NOMO-1 (cell line): ENCODE measurements around the gene KCNJ6.
"Not testable (repeated sequence)": the region's sequence is repeated elsewhere in the genome, so short reads cannot be mapped to it uniquely, and the experiment has no call there.

Experiments
- DNase-seq, 2 experiments: peaks; one replicate each; lab custom pipeline; 2025; ENCODE audit not compliant: unreplicated experiment in 2 of 2; lab: John Stamatoyannopoulos, UW

The KCNJ6 gene, protein sequence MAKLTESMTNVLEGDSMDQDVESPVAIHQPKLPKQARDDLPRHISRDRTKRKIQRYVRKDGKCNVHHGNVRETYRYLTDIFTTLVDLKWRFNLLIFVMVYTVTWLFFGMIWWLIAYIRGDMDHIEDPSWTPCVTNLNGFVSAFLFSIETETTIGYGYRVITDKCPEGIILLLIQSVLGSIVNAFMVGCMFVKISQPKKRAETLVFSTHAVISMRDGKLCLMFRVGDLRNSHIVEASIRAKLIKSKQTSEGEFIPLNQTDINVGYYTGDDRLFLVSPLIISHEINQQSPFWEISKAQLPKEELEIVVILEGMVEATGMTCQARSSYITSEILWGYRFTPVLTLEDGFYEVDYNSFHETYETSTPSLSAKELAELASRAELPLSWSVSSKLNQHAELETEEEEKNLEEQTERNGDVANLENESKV

DNA sequence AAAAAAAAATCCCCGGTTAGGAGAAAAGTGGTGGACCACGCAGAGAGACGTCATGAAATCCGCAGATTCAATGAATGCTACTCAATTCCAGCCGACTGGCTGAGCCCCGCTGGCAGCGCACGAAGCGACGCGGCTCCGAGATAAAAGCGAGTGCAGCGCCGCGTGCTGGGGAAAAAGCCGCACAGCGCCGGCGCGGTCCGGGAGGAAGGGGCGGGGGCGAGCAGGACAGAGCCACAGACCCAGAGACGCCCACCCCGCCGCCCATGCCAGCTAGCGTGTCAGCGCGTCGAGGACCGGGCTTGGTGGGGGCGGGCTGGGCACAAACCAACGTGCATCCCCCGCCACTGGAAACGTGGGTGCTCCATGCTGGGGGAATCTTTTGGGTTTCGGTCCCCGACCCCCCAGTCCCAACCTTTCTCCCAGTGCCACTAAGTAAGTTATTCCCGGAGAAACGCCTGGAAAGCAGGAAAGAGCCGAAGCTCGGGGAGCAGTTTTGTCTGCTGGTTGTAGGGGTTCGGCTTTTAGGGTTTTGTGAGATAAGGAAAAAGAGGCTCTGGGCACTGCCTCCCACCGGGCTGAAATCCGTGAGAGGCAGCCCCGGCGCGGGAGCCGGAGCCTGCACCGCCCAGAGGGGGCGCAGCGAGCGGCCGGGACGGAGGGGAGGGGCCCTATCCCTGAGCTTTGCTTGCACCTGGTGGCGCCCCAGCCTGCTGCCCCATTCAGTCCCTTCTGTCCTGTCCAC lies at the start of gene KCNJ6:
Gene KCNJ6, minus strand, starts transcription at position 148 of the 742 bp plus-strand sequence. CDS start 75,775 bp downstream, outside the sequence.
- peak; percentile 36 to 40 for DNase-seq

DNA sequence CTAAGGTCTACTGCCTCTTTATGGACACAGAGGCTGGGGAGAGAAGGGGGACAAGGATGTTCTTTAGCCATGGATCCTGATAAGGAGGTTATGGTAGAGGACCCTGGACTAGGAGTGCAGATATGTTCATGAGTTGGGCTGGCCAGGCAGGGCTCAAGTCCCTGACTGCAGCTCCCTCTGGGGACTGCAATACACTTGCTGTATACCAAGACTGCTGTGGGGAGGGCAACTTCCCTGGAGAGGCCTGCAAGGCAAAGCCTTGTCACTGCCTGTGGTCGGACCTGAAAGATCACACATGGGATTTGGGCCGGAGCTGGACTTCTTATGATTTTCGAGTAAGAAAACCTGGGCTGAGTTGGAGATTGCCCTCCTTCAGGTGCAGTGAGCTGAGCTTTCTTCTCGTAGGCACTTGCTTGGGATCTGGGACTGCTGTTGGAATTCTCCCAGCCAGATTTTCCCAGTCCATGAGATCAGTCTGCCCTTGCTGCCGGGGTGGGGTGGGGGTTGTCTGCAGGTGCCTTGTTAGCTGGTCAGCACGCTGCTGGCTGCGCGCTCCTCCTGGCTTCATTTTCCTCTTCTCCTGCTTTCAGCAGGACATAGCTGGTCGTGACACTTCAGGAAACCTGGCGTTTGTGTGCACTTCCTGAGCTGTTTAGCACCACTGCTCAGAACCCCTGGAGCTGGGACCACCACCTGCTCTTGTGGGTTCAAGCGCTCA lies 49.0 kb upstream of the KCNJ6 start:
- DNase-seq = no peak

DNA sequence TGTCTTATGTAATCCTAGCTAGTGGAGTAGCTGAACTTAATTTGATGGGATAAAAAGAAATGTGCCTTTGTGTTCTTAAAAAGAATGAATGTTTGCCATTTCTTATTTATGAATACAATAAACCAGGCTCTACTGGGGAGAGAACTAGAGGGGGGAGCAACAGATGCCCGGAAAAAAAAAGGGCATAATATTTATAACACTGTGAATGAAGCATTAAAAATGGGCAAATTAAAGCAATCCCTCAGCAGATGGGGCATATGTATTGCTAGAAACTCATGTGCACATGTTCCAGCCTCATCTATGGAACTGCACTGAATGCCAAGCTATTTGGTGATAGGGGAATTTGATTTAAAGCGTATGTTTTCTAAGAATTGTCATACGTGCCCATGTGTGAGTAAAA lies 42.3 kb upstream of the KCNJ6 start:
- DNase-seq = no peak

DNA sequence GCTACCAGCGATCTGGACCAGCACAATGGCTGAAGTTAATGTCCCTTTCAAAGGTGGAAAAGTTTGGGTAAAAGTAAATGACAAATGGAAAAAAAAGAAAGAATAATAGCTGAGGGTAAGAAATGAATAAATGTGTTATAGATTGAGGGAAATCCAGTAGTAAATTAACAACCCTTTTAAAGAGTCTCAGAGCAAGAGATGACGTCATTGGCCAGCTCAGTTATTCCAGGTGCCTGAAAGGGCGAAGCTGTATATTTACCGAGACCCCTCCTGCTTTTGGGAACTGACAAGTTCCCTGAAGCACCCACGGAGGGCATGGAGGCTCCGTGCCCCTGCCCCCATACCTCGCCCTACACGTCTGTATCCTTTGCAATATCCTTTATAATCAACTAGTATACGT lies 40.5 kb upstream of the KCNJ6 start:
- no peak for DNase-seq

DNA sequence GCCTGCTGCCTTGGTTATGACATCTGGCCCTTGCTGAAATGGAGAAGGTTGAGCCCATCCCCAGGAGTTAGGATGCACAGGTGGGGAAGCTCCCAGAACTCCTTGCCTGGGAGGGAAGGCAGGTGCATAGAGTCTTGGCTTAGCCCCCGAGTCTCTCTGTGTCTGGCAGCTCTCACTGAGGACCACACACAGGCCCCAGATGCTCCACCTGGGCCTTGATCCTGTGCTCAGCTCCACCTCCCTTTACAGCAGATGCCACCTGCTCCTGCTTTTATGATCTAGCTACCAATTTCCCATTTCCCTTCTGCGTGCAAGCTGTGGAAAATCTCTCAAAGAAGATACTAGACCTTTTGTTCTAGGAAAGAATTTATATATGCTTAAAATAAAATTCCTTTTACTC lies 28.8 kb upstream of the KCNJ6 start:
- DNase-seq = no peak

DNA sequence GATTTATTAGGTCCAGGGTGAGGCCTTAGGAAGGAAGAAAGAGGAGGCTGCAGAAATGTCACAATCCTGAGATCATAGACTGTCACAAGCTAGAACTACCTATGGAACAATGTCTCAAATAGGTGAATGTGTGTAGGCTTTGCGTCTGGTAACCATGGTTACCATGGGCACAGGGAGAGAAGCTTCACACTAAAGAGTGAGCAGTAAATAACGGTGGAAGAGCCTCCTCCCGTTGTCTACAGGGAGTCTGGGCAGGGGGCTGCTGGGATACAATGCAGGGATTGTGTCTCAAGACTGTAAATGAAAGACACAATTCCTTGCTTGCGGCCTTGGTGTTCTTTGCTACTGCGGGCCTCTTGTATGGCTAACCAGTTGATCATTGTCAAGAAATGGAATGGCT lies 28.2 kb upstream of the KCNJ6 start:
- DNase-seq = no peak

DNA sequence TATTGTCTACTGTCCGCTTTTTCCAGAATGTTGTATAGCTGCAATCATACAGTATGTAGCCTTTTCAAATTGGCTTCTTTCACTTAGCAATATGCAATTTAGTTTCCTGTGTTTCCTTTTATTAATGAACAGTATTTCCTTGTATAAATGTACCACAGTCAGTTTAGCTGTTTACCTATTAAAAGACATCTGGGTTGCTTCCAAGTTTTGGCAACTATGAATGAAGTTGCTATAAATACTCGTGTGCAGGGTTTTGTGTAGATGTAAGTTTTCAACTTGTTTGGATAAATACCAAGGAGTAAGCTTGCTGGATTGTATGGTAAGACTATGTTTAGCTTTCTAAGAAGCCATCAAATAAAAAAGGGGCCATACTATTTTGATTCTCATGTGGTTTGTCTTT lies 24.4 kb upstream of the KCNJ6 start:
- no peak for DNase-seq

DNA sequence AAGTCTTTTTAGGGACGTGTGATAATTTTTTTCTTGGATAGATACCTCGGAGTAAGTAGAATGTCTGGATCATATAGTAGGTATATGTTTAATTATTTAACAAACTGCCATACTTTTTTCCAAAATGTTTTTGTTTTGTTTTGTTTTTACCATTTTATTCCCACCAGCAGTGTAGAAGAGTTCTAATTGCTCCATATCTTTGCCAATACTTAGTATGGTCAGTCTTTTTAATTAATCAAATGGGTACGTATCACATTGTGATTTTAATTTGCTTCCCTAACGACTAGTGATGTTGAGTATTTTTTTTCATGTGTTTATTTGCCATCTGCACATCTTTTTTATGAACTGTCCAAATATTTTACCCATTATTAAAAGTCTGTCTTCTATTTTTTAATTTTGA lies 23.6 kb upstream of the KCNJ6 start:
- no peak for DNase-seq

DNA sequence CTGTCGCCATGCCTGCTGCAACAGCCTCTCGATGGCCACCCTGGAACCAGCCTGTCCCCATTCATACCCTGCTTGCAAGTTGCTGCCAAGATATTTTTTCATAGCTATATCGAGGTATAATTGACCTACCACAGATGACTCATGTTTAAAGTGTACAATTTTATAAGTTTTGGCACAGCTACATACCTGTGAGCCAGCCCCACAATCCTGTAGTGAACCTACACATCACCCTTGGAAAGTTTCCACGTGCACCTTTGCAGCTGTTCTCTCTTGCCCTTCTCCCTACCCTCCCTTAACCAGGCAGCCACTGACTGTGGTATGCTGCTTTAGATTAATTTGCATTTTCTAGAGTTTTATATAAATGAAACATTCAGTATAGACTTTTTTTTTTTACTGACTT lies 23.0 kb upstream of the KCNJ6 start:
- no peak for DNase-seq

DNA sequence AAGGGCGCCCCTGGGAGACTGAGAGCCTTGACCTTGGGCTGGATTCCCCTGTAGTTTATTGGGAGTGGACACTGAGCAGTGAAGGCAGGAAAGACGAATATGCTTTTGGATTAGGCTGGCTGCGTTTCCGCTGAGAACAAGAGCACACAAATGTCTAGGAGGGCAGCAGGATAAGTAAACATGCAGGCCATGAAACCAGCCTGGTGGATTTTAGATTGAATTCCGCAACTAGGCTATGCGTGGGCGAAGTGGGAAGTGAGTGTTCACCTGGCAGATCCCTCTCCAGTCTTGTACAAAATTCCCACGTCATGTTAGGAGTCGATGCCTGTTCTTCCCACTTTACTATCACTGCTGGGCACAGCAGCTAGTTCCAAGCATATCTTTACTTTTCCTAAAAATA lies 21.4 kb upstream of the KCNJ6 start:
- DNase-seq = no peak

DNA sequence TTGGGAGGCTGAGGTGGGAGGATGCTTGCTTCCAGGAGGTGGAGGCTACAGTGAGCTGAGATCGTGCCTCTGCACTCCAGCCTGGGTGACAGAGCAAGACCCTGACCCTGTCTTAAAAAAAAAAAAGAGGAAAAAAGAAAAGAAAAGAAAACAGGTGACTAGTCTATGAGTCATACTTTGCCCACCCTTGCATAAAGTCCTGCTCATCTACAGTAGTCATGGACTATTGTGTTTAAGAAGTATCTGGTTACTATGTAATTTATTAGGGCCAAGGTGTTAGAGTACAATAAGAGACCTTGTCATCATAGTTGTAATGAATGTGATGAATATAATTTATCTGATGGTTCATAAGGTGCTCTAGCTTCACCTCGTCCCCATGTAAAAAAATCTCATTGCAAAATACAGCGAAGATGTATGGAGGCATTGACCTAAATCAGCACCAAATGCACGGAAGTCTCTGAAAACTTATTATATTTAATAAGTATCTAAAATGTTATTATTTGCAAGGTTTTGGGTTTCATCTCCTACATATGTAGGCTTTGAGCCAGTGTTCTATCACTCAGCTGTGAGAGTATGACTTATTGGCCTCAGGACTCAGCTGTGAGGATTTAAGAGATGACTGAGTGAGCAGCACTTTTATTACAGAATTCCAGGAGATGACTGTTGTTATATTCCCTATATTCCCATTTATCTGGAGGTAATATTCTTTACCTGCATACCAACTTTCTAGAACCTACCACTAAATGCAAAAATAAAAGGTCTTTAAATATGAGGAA lies 19.9 kb upstream of the KCNJ6 start:
- DNase-seq = no peak

DNA sequence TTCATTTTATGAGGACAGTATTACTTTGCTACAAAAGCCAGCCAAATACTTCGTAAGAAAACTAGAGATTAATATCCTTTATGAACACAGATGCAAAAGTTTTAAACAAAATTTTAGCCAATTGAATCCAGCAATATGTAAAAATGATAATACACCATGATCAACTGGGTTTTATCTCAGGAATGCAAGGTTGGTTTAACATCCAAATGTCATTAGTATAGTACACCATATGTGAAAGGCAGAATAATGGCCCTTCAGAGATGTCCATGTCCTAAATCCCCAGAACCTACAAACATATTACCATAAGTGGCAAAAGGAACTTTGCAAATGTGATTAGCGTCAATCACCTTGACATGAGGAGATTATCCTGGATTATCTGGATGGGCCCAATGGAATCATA lies 16.7 kb upstream of the KCNJ6 start:
- DNase-seq = no peak

DNA sequence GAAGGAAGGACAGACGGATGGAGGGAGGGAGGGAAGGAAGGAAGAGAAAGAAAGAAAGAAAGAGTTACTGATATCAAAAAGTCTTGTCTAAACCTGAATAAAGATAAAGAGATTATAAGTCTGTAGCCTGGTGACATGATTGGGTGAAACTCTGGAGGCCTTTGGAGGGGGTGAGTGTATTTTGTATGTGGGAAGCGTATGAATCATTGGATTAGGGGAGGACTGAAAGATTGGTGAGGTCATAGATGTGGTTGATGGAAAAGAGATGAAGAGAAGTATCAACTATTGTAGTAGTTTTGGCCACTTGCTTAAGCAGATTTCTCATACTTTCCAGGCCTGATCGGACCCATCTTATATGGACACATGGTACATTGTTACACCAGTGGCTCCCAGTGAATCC lies 11.5 kb upstream of the KCNJ6 start:
- no peak for DNase-seq

DNA sequence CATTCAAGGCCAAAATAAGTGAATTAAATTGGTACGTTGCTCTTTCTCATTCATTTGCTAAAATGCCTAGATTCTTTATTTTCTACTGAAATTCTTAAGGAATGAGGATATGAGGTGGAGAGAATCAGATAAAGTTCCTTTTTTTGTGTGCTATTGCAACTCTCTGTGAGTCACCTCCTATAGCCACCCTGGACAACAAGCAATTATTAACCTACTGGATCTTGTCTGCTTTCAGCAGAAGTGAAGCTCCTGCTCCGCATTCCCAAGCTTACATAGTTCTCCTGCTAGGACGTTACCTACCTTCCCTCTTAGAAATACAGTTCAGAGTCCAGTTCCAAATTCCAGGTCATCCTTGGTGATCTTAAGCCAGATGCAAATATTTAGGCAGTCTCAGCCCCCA lies 4.8 kb upstream of the KCNJ6 start:
- peak in 1 of 2 experiments; percentile 22 for DNase-seq

DNA sequence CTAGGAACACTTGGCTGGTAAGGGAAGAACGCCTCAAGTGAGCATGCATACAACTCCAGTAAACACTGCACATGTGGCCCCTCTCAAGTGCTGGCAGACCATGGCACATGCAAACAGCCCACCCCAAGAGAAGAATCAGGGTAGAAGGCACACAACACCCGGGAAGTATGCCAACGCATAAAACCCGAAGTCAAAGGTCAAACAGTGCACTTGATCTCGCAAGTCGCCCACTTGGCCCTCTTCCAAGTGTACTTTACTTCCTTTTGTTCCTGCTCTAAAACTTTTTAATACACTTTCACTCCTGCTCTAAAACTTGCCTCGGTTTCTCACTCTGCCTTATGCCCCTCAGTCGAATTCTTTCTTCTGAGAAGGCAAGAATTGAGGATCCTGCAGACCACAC lies 4.0 kb upstream of the KCNJ6 start:
- not testable (repeated sequence) for DNase-seq

DNA sequence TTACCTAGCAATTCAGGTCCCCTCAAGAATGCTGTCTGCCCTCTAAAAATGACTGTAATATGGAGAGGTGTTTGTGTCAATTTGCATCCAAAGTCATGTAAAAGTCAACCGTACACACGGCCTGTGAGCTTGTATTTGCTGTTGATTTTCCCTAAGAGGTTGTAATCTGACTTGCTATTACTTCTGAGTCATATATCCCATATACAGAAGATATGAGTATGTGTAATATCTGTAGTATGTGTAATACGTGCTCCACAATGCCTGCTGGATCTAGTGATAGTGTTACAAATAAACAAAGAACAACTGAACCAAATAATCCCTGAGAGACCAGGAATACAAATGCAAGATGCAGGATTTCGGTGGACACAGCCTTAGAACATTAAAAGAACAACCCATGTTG lies 1.4 kb upstream of the KCNJ6 start:
- DNase-seq = no peak

DNA sequence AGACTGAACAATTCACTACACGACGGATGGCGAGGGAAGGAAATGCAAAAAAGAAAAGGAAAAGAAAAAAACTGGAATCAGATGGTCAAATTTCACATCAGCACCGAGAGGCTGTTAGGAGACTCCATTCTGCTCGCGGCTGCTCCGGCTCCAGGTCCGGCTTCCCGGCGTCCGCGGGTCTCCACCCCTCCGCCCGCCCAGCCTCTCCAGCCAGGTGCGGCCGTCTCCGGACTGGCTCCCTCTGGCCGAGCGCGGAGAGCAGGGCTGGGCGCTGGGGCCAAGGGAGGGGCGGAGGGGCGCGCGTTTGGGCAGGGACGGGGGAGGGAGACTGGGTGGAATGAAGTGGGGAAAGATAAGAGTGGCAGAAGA lies 332 bp downstream of the KCNJ6 start:
- DNase-seq = no peak

DNA sequence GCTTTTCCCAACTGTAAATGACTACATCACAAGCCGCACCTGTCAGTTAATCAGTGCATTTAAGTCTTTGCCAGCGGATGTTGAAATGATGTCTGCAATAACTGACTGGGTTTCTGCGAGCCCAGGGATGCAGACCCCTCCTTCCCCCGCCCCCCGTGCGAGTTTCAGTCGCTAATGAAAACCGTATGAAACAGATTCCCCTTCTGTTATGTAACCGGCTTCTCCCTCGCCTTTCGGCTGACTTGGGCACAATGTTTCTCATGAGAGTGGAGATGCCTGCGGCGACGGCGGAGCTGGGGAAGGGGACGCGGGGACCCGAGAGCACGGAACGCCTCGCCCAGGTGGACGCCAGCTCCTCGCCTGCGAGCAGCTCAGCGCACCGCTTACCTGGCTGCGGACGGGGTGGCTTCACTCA lies 753 bp downstream of the KCNJ6 start:
- DNase-seq = no peak

DNA sequence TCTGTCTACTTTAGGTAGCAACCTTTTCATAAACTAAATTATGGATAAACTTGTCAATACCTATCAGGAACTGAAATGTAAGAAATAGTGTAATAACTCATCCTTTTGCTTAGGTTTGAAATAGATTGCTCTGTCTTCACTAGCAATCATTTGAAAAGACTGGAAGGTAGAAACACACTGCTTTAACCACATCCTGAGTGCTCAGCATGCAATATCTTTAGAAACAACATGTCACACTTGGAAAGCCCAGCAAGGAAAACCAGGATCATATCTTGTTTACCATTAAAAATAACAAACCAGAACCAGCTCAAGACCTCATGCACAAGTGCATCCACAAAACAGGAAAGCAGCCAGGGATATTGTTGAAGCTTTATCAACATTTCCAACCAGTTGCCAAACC lies 3.6 kb downstream of the KCNJ6 start:
- DNase-seq = no peak

DNA sequence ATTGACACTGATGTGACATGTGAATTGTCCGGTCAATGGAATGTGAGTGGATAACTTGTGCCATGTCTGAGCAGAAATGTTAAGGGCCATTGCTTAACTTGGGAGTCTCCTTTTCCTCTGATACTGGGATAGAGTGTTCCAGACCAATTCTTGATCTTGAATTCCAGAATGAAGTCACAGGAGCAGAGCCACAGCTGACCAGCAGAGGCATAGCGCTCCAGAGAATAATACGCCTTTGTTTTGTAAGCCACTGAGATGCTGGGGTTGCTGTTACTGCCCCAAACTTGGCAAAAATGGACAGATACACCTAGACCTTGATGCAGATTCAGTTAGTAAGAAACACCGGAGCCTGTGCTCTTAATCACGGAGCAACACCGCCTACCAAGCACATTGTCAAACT lies 6.3 kb downstream of the KCNJ6 start:
- DNase-seq = no peak

DNA sequence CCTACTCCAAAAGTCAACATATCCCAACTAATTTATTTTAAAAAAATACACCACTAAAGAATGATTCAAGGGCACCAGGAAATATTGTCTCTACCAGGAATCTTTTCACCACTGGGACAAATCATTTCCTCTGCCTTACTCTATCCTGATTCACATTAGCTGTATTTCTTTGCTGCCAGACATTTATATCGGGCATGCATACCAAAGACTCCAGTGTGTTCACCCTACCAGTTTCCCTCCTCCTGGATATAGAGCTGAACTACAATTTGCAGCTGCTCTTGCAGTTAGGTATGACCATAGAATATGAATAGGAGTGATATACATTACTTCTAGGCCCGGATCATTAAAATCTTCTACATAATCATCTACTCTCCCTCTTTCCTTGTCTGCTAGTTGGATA lies 7.6 kb downstream of the KCNJ6 start:
- no peak for DNase-seq
